ENCODE data around the gene CDK14. TPM values are rescaled to one million over a fixed set of nuclear protein-coding genes. Genes with fewer than 3 reads are reported as not detected.
"Not testable (repeated sequence)": the region's sequence is repeated elsewhere in the genome, so short reads cannot be mapped to it uniquely, and the experiment has no call there.

CDK14 gene
- total RNA-seq, 2 donors from 2014 or later = 45.3 to 53.8 TPM

DNA sequence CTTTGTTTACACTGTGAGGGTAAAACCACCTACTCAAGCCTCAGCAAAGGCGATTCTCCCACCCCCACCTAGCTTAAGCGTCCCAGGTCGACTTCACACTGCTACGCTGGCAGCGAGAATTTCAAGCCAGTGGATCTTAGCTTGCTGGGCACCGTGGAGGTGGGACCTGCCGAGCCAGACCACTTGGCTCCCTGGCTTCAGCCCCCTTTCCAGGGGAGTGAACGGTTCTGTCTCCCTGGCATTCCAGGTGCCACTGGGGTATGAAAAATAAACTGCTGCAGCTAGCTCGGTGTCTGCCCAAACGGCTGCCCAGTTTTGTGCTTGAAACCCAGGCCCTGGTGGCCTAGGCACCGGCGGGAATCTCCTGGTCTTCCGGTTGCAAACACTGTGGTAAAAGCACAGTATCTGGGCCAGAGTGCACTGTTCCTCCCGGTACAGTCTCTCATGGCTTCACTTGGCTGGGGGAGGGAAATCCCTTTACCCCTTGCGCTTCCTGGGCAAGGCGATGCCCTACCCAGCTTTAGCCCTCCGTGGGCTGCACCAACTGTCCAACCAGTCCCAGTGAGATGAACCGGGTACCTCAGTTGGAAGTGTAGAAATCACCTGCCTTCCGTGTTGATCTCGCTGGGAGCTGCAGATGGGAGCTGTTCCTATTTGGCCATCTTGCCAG, 139.6 kb downstream of the CDK14 start:
- intact Hi-C loops (cut with DNase I); DNase-seq (ENCODE audit: low spot score): not testable (repeated sequence)

DNA sequence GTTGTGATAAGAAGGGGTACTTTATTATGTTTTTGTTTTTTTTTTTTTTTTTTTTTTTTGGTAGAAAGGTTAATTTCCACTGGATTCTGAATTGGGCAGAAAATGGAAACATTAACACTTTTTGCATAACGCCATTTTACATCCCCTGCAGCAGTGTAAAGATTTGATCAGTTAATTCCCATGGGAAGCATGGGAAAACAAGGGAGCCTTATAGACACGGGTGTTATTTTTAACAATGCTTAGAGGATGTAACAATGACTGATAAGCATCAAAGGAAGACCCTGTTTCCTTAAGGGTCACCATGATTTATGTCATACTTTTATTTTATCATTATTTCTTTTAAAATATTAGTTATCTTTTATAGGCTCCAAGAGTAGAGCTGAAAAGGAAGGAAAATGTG, 140.2 kb downstream of the CDK14 start:
- intact Hi-C loops (cut with DNase I) = no loop called here
- DNase-seq (ENCODE audit: low spot score) = no peak

DNA sequence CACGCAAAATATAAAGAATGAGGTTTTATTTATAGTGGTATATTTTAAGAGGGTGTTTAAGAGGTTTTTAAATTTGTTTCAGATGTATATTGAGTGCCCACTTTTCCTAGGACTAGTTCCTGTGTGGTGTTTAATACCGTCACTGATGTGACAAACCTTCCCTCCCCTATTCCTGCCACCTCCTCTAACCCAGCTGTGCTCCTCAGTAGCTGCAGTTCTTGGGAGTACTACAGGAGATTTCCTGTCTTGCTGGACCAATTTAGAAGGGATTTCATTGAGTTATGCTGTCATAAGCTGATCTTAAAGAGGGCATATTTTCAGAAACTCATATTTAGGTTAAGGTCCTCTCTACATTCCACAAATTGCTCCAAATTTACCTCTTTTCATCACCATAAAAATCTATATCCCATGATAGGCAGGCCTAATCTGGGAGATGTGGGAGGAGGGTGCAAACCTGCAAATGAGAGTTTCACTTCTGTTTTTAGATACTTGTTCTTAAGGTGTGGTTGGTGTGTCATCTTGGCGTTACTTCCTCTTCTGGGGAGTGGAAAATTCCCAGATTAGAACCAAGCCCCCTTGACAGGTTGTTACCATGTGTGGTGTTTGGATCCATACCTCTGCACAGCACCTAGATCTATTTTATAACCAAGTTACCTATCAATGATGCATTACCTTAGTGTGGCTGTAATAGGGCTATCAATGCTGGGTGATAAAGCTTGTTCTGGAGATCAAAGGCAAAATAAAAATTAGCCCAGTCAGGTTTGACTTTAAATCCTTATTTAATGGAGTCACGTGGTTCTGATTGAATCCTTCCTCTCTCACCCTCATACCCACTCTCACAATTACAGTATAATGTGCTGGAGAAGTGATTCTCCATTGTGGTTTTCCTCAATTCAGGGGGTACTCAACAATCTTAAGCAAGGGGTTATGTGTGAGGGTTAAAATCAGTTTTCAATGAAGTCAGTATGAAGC, 141.1 kb downstream of the CDK14 start:
- intact Hi-C loops (cut with DNase I) = no loop called here
- DNase-seq (ENCODE audit: low spot score) = no peak

DNA sequence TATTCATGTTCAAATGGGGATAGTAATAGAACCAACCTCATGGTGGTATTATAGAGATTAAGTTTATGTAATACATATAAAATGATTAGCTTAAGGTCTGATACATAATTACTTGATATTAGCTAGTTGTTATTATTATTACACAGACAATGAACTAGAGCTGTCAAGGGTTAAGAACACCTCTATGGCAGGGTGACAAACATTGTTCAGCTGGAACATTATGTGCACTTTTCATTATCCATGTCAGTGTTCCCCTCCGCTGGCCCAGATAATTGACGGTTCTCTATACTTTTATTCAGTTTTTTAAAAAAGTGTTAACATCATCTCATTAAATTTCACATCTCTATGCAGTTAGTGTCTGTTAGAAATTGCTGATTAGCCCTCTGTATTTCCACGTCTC, 142.1 kb downstream of the CDK14 start:
- intact Hi-C loops (cut with DNase I) = no loop called here
- no peak for DNase-seq (ENCODE audit: low spot score)

DNA sequence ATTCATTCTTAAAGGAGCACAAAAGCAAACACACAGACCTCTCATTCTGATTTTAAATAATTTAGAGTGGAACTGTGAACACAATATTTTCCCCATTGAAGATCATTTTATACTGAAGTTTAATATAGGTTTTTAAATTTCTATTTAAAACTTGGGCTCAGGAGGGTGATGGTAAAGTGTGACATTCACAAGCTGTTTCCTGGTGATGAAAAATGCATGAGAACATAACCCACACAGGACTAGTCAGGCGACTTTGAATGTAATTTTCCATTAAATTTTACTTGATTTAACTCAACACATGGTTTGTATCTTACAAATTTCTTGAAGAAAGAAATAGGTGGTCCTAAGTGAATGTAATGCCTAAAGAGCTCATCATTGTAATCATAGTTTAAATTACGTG, 143.6 kb downstream of the CDK14 start:
- DNase-seq (ENCODE audit: low spot score) = no peak
- intact Hi-C loops (cut with DNase I) = no loop called here

DNA sequence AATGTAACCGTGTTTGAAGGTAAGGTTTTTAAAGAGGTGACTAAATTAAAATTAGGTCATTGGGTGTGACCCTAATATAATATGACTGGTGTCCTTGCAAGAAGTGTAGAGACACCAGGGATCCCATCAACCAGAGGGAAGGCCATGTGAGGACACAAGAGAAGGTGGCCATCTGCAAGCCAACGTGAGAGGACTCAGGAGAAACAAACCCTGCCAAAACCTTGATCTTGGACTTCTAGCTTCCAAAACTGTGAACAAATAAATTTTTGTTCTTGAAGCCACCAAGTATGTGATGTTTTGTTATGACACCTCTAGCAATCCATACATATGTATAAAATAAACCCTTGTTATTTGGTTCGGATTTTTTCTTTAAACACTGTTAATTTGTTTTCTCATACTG, 144.3 kb downstream of the CDK14 start:
- no peak for DNase-seq (ENCODE audit: low spot score)
- intact Hi-C loops (cut with DNase I) = no loop called here

DNA sequence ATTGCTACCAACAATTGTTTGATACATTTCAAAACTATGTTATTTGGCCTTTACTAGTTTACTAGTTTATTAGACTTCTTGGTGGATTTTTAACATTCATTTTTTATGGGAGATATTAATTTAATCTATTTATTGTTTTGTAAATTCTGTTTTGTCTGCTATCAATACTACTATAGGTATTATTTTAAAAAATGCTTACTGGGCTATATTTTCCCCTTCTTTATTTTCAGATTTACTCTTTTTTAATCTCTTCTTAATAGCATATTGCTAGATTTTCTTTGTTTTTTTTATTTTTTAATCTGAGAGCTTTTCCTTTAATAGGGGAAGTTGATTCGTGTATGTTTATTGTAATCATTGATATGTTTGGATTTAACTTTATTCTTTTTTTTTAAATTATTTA, 147.5 kb downstream of the CDK14 start:
- intact Hi-C loops (cut with DNase I) = no loop called here
- no peak for DNase-seq (ENCODE audit: low spot score)

DNA sequence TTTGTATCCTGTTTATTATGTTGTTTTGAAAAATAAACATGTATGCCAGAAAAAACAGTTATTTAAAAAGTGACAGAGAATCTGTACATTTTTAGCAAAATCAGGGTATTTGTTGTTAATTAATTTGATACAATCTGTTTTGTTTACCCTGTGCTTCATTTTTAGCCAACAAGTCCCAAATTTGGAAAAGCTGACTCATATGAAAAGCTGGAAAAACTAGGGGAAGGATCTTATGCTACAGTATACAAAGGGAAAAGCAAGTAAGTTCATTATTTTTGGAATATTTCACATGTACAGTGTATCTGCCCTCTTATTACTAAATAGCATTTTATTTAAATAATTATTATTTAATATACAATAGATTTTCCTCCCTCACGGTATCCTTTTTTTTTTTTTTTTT, 151.4 kb downstream of the CDK14 start:
- intact Hi-C loops (cut with DNase I) = no loop called here
- DNase-seq (ENCODE audit: low spot score) = no peak

DNA sequence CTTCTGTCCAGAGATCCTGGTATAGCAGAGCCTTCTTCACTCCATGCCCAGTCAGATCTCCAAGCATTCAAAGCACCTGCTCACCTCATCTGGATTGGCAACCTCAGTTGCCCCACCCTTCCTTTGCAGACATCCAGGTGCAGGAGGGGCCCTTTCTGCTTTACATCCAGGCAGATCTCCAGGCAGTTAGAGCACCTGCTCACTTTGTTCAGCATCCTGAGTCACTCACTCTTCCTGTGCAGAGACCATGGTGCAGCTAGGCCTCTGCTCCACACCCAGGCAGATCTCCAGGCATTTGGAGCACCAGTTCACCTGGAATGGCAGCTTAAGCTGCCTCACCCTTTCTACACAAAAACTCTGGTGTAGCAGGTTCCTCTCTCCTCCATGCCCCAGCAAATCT, 153.1 kb downstream of the CDK14 start:
- intact Hi-C loops (cut with DNase I) = no loop called here
- no peak for DNase-seq (ENCODE audit: low spot score)

DNA sequence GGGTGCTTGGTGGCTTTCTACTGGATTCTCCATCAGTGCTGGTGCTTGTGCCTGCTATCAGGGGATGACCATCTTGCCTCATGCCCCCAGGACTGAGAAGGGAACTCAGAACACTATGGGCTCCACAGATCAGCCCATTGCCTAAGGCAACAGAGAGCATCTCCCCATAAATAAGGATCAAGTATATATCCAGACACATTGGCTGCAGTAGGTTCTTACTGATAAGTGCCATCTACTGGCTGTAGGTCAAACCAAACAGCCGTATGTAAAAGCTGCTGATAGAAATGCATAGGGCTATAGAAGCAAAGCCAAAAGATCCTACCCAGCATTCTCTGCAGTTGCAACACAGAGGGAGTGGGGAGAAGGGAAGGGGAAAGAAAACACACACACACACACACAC, 153.7 kb downstream of the CDK14 start:
- intact Hi-C loops (cut with DNase I) = no loop called here

DNA sequence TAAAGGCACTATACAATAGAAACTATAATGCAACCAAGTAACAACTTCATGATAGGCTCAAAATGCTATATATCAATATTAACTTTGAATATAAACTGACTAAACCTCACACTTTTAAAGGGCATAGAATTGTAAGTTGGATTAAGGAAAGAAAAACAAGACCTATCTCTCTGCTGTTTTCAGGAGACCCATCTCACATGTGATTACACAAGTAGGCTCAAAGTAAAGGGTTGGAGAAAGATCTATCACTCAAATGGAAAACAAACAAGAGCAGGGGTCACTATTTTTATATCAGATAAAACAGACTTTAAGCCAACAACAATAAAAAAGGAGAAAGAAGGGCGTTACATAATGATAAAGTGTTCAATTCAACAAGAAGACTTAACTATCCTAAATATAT, 155.5 kb downstream of the CDK14 start:
- DNase-seq (ENCODE audit: low spot score) = no peak
- intact Hi-C loops (cut with DNase I) = no loop called here

More for the DNA sequence above, 153.7 kb downstream of the CDK14 start:
- DNase-seq (ENCODE audit: low spot score) = no peak

DNA sequence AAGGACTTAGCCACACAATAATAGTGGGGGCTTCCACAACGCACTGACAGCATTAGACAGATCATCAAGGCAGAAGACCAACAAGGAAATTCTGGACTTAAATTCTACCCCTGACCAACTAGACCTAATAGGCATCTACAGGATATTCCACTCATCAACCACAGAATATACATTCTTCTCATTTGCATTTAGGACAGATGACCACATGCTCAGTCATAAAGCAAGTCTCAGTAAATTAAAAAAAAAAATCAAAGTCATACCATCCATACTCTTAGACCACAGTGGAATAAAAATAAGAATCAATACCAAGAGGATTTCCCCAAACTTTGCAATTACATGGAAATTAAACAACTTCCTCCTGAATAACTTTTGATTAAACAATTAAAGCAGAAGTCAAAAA, 155.9 kb downstream of the CDK14 start:
- intact Hi-C loops (cut with DNase I) = no loop called here
- no peak for DNase-seq (ENCODE audit: low spot score)

DNA sequence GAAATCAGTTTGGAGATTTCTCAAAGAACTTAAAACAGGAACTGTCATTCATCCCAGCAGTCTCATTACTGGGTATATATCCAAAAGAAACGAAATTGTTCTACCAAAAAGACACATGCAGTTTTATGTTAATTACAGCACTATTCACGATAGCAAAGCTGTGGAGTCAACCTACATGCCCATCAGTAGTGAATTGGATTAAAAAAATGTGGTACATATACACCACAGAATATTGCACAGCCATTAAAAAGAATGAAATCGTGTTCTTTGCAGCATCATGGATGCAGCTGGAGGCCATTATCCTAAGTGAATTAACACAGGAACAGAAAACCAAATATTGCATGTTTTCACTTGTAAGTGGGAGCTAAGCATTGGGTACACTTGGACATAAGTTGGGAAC, 158.9 kb downstream of the CDK14 start:
- DNase-seq (ENCODE audit: low spot score) = no peak
- intact Hi-C loops (cut with DNase I) = no loop called here

DNA sequence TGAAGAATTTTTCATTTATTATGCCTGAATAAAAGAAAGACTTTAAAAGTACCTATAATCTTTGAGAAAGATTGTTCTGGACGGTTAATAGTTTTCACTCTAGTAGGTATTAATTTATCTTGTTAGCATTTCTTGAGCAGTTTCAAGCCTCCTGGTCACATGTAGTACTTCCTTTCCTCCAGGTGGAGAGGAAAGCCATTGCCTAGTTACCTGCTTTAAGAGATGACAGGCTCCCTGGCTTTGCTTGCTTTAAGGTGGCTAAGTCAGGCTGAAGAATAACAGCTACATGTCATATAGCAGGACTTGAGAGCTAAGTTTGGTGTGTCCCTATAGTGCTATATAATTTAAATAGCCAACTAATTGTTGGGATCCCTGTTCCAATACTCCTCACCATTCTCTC, 160.2 kb downstream of the CDK14 start:
- intact Hi-C loops (cut with DNase I) = no loop called here
- no peak for DNase-seq (ENCODE audit: low spot score)

DNA sequence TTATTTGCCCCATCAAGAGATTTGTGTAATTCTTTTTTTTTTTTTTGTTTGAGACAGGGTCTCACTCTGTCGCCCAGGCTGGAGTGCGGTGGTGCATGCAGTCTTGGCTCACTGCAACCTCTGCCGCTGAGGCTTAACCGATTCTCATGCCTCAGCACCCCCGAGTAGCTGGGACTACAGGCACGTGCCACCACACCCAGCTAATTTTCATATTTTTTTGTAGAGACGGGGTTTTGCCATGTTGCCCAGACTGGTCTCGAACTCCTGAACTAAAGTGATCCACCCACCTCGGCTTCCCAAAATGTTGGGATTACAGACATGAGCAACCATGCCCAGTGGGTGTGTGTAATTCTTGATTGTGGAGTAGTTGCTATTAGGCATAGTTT, 161.4 kb downstream of the CDK14 start:
- intact Hi-C loops (cut with DNase I); DNase-seq (ENCODE audit: low spot score): not testable (repeated sequence)

DNA sequence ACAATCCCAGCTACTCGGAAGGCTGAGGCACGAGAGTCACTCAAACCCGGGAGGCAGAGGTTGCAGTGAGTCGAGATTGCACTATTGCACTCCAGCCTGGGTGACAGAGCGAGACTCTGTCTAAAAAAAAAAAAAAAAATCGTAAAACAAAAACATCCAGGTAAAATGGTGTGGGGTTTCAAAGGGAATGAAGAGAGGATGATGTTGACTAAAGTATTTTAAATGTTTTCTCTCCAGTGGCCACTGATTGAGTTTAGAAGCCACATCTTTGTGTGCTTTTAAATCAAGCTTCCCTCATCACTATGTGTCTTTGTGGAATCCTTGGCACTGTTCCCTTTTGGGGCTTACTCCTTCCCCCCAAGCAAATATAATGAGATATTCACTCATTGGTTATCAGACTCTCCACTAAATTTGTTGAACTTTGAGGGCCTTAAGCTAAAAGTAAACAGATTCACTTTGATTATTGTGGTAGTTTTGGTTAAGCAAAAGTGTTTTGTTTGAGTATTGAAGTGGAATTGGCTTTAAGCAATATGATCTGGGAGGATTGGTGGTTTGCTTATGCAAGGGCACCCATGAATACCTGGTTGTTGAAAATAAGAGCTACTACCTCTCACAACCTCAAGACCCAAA, 162.9 kb downstream of the CDK14 start:
- intact Hi-C loops (cut with DNase I) = no loop called here

DNA sequence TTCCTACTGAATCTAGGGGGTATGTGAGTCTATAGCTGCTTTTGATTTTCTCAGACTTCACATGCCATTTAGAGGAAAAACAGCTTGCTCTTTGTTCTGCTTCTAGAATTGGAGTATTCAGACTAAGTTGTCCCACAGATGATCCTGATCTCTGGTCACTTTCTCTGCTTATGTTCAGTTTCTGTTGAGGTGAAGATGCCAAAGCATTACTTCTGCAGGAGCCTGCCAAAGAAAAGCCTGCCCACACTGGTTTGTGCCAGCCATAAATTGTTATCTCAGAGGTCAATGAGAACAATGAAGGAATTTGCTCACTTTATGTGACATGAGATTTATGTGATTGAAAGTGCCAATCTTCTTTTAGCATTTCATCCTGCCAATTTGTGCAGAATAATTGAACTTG, 163.6 kb downstream of the CDK14 start:
- DNase-seq (ENCODE audit: low spot score) = no peak
- intact Hi-C loops (cut with DNase I) = no loop called here

More for the DNA sequence above, 162.9 kb downstream of the CDK14 start:
- DNase-seq (ENCODE audit: low spot score) = no peak

DNA sequence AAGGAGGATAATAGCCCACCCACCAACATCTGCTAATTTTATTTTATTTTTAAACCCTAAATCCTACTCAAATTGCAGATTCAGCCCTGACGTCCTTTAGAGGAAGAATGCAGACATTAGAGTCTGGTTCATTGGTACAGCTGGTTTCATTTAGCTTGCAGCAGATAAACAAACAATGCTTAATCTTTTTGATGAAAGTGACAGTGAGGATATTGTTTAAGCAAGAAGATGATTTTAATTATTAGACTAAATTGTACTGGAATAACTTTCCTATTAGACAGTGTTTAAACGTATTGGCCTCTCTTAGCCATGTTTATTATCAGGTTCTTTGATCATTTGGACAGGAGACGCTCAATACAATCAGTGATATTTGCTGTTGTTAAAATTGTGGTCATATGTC, 164.8 kb downstream of the CDK14 start:
- intact Hi-C loops (cut with DNase I) = no loop called here

DNA sequence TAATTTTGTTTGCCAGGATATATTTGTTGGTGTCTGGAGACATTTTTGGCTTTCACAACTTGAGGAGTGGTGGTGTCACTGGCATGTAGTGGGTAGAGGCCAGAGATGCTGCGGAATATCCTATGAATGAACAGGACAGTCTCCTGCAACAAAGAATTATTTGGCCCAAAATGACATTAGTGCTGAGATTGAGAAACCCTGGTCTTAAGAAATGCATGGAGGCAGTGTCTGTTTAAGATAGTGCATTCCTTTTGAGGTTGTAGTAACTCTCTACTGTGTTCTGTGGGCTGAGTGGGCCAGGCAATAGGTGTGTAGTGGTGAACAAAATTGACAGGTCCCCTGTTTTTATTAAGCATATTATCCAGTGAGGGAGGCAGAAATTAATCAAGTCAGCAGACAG, 165.5 kb downstream of the CDK14 start:
- DNase-seq (ENCODE audit: low spot score) = no peak
- intact Hi-C loops (cut with DNase I) = no loop called here

More for the DNA sequence above, 164.8 kb downstream of the CDK14 start:
- DNase-seq (ENCODE audit: low spot score) = no peak

DNA sequence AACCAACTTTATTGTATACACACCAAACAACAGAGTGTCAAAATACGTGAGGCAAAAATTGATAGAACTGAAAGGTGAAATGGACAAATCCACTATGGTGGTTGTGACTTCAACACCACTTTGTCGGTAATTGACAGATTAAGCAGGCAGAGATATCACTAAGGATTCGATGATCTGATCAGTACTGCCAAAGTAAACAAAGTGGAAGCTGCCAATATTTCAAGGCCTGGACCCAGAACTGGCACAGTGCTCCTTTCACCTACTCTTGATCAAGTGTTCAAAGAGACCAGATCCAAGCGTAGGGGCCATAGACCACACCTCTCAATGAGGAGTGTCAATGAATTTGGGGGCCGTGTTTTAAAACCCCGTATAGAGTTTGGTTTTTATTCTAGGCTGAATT, 167.0 kb downstream of the CDK14 start:
- intact Hi-C loops (cut with DNase I) = no loop called here
- DNase-seq (ENCODE audit: low spot score) = no peak

Data from posterior vena cava (tissue), 2 donors.